ENCODE results near the gene PACSIN2. TPM values are rescaled to one million over a fixed set of nuclear protein-coding genes. Genes with fewer than 3 reads are reported as not detected.

The PACSIN2 gene
- total and polyA plus RNA-seq, 8 donors, result 63.4 to 149 (median 66.2) TPM

GRCh38 chr22:42873356-42873755 lies 141.6 kb downstream of the PACSIN2 start:
- Histone ChIP-seq H3K27ac (no peak overlapping the region), H3K36me3 (peaks cover 0 to 96% of the 10 kb centered on the region in 2 donors), H3K4me1 (peaks cover 3 to 13% of the 10 kb centered on the region in 2 donors), H3K27me3 (no peaks in the 10 kb centered on the region), H3K4me3 (no peak overlapping the region), H3K9me3 (no peaks in the 10 kb centered on the region)
- ATAC-seq, result no peak
- no peak for DNase-seq
- TF ChIP-seq, protein P1, sequence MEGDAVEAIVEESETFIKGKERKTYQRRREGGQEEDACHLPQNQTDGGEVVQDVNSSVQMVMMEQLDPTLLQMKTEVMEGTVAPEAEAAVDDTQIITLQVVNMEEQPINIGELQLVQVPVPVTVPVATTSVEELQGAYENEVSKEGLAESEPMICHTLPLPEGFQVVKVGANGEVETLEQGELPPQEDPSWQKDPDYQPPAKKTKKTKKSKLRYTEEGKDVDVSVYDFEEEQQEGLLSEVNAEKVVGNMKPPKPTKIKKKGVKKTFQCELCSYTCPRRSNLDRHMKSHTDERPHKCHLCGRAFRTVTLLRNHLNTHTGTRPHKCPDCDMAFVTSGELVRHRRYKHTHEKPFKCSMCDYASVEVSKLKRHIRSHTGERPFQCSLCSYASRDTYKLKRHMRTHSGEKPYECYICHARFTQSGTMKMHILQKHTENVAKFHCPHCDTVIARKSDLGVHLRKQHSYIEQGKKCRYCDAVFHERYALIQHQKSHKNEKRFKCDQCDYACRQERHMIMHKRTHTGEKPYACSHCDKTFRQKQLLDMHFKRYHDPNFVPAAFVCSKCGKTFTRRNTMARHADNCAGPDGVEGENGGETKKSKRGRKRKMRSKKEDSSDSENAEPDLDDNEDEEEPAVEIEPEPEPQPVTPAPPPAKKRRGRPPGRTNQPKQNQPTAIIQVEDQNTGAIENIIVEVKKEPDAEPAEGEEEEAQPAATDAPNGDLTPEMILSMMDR (IDR thresholded peaks at IDR 0.05), result no peak
- intact Hi-C loops (cut with DNase I), result no loop called here

- H3K27me3 ChIP-seq, result no peaks in the 10 kb centered on the region
- H3K4me3 ChIP-seq, result no peak overlapping the region
- peaks cover 0 to 90% of the 10 kb centered on the region in 2 donors for H3K36me3 ChIP-seq
- peaks cover 0 to 15% of the 10 kb centered on the region in 2 donors for H3K4me1 ChIP-seq
- no peak for DNase-seq
- TF ChIP-seq, protein P1 (IDR thresholded peaks at IDR 0.05), result no peak
- no peaks in the 10 kb centered on the region for H3K9me3 ChIP-seq
- H3K27ac ChIP-seq, result no peak overlapping the region
- no peak for ATAC-seq
- intact Hi-C loops (cut with DNase I), result no loop called here
Measured at GRCh38 chr22:42872821-42873220, 142.1 kb downstream of the PACSIN2 start.

DNA sequence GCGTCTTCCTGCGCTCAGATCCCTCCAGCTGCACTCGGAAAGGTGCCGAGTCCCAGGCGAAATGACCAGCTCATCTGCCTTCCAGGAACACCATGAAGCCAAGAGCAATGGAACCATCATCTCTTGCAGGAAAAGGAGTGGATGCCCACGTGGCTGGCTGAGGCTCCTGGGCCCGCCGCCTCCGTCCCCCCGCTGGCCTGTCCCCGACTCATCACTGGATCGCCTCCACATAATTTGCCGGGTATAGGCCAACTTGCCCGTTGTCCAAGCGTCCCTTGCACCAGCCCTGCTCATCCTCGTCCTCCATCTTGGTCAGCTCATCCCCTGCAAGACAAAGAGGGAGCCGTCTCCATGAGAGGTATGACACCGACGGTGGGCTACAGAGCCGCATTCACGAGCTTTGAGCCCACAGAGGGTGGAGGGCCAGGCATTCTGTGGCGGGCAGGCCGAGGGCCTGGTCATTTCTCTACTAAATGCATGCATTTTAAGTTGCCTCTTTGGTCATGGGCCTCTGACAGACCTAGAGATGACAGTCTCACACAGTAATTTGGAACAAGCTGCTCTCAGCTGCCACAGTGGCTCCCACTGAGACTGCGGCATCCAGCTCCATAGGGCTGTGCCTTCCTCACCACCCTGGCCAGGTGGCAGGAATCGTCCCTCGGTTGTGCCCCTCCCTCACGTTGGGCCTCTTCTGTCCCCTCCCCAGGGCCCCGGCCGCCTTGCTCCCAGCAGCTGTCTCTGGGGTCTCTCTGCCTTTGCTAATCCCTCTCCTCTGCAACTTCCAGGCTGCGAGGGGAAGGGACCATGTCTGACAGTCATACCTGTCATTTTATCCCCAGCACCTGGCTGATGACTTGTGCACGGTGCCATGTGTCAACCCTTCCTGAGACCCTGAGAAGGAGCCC lies 143.6 kb downstream of the PACSIN2 start:
- Histone ChIP-seq H3K9me3 (no peaks in the 10 kb centered on the region), H3K4me3 (no peak overlapping the region), H3K36me3 (peaks cover 0 to 76% of the 10 kb centered on the region in 2 donors), H3K27me3 (no peaks in the 10 kb centered on the region), H3K27ac (no peak overlapping the region), H3K4me1 (peaks cover 0 to 25% of the 10 kb centered on the region in 2 donors)
- intact Hi-C loops (cut with DNase I), result no loop called here
- ATAC-seq (no peak), DNase-seq (no peak)
- TF ChIP-seq, protein P1 (IDR thresholded peaks at IDR 0.05), result no peak

GRCh38 chr22:42869888-42870480 lies 145.0 kb downstream of the PACSIN2 start:
- Histone ChIP-seq H3K9me3 (no peaks in the 10 kb centered on the region), H3K4me1 (peaks cover 0 to 25% of the 10 kb centered on the region in 2 donors), H3K27me3 (no peaks in the 10 kb centered on the region), H3K4me3 (no peak overlapping the region), H3K27ac (no peak overlapping the region), H3K36me3 (peaks cover 0 to 62% of the 10 kb centered on the region in 2 donors)
- intact Hi-C loops (cut with DNase I), result loop anchor here in 1 of 2 donors (10.0 kb wide), 1 partner anchor 165 kb away; no protein-coding TSS in a partner anchor
- DNase-seq (peak in 1 of 4 donors; percentile 69), ATAC-seq (no peak)
- TF ChIP-seq, protein P1 (IDR thresholded peaks at IDR 0.05), result no peak

- H3K4me3 ChIP-seq, result no peak overlapping the region
- intact Hi-C loops (cut with DNase I), result loop anchor here in 1 of 2 donors (10.0 kb wide), 1 partner anchor 165 kb away; no protein-coding TSS in a partner anchor
- ATAC-seq, result no peak
- H3K27ac ChIP-seq, result peak overlapping the region; percentile 63 to 73
- DNase-seq, result peak in 1 of 4 donors; percentile 51
- peaks cover 0 to 25% of the 10 kb centered on the region in 2 donors for H3K4me1 ChIP-seq
- no peaks in the 10 kb centered on the region for H3K27me3 ChIP-seq
- TF ChIP-seq, protein P1 (IDR thresholded peaks at IDR 0.05), result no peak
- peaks cover 0 to 57% of the 10 kb centered on the region in 2 donors for H3K36me3 ChIP-seq
- no peaks in the 10 kb centered on the region for H3K9me3 ChIP-seq
Measured at GRCh38 chr22:42869463-42869862, 145.5 kb downstream of the PACSIN2 start.

Measured in left lung (tissue), 10 donors.